ENCODE results near the gene LPP. TPM values are rescaled to one million over a fixed set of nuclear protein-coding genes. Genes with fewer than 3 reads are reported as not detected.
A peak's percentile ranks its signal among the peaks of the same experiment; 100 is the strongest.

The LPP gene
- total and polyA plus RNA-seq, 2 of the 4 experiments (the other 2 are of a cell fraction) = 16.0 to 130 TPM

DNA sequence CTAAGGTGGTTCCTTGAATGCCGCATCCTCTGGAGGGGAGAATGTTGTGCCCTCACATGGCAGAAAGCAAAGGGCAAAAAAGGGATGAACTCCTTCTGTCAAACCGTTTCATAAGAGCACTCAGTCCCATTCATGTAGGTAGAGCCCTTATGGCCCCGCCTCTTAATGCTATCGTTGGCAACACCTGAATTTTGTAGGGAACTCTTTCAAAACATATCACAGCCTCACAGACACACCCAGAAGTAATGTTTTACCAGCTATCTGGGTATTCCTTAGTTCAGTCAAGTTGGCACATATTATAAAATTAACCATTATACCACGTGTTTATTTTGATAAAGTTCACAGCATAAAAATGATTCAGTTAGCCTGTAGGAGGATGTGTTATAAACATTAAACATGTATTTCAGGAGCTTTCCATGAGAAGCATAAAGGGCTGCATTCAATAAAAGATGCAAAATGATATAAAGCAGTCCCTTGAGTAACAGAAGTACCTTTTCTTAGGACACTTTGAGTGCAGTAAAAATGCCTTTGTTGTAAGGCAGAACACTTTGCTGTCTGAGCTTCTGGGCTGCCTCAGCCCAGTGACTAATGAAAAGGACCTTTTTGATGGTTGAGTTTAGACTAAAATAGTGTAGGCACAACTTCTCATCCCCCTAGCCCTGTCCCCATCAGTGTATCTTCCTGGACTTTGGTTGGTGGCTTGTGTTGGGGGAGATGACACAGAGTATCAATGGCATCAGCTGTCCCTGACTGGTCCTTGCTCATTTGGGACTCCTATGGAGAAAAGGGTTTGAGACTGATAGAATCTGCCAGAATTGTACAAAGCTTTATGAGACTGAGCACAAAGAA, 754.3 kb downstream of the LPP start:
- Histone ChIP-seq H4K8ac (ENCODE audit: low read depth in 2 of 2, low read length in 2 of 2) (peak overlapping the region; percentile 5 to 50; a peak in 1 of 4 replicates), H3K4me3 (ENCODE audit: insufficient read depth, low read depth, low read length) (no peak overlapping the region), H2AFZ (replicated peaks; ENCODE audit: low read length, poor library complexity) (no peak overlapping the region), H3K4me2 (ENCODE audit: low read depth, low read length) (peak overlapping the region; percentile 36; the same call in 1 of the 2 replicates), H3K9me3 (ENCODE audit: control insufficient read depth, insufficient read depth, low read length) (no peaks in the 10 kb centered on the region), H3K23ac (ENCODE audit: low read depth, low read length) (peak overlapping the region; percentile 53), H2AK9ac (replicated peaks; ENCODE audit: low read depth, low read length, poor library complexity) (no peak overlapping the region), H3K18ac (ENCODE audit: low read depth, low read length) (peak overlapping the region; percentile 18; the same call in 1 of the 2 replicates), H3K27me3 (ENCODE audit: control insufficient read depth, insufficient read depth, low read length) (no peaks in the 10 kb centered on the region), H3K27ac (ENCODE audit: insufficient read depth, low read length) (no peak overlapping the region; the same call in 1 of the 2 replicates), H3K4ac (ENCODE audit: low read depth, low read length) (peak overlapping the region; percentile 81), H3K36me3 (ENCODE audit: control insufficient read depth, insufficient read depth, low read length) (0 out of 2 replicates have a peak, but pooled peaks cover 2% of the 10 kb centered on the region), H2BK20ac (ENCODE audit: low read depth, low read length) (peak overlapping the region; percentile 70), H4K20me1 (ENCODE audit: insufficient read depth, low read length) (no peaks in the 10 kb centered on the region), H2AK5ac (ENCODE audit: low read depth, low read length) (peak overlapping the region; percentile 44), H4K91ac (ENCODE audit: insufficient read depth, low read depth, low read length) (peak overlapping the region; percentile 43; the same call in 1 of the 2 replicates), H3K9ac (ENCODE audit: low read depth, low read length) (no peak overlapping the region), H2BK5ac (ENCODE audit: low read depth, low read length, poor library complexity, severe bottlenecking) (peak overlapping the region; percentile 10), H3K14ac (replicated peaks; ENCODE audit: low read depth, low read length) (peak overlapping the region; percentile 83), H3K4me1 (ENCODE audit: control insufficient read depth, insufficient read depth, low read length) (peaks cover 17% of the 10 kb centered on the region), H4K5ac (ENCODE audit: low read depth, low read length) (peak overlapping the region; percentile 21; the same call in 1 of the 2 replicates), H3K56ac (ENCODE audit: extremely low read depth, insufficient read depth, low read length) (no peak overlapping the region), H3K79me1 (ENCODE audit: low read depth in 1 of 2, low read length in 2 of 2) (no peaks in the 10 kb centered on the region), H3K9me1 (ENCODE audit: insufficient read depth, low read length) (peaks cover 9% of the 10 kb centered on the region), H2BK15ac (ENCODE audit: low read depth, low read length) (0 out of 3 replicates have a peak overlapping the region, but pooled peaks have one; percentile 6), H2BK120ac (ENCODE audit: low read depth, low read length) (peak overlapping the region; percentile 68)
- TF ChIP-seq, protein P1, sequence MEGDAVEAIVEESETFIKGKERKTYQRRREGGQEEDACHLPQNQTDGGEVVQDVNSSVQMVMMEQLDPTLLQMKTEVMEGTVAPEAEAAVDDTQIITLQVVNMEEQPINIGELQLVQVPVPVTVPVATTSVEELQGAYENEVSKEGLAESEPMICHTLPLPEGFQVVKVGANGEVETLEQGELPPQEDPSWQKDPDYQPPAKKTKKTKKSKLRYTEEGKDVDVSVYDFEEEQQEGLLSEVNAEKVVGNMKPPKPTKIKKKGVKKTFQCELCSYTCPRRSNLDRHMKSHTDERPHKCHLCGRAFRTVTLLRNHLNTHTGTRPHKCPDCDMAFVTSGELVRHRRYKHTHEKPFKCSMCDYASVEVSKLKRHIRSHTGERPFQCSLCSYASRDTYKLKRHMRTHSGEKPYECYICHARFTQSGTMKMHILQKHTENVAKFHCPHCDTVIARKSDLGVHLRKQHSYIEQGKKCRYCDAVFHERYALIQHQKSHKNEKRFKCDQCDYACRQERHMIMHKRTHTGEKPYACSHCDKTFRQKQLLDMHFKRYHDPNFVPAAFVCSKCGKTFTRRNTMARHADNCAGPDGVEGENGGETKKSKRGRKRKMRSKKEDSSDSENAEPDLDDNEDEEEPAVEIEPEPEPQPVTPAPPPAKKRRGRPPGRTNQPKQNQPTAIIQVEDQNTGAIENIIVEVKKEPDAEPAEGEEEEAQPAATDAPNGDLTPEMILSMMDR (conservative IDR thresholded peaks at IDR 0.05; ENCODE audit: low read depth, low read length) = no peak
- TF ChIP-seq RFX5 (IDR thresholded peaks at IDR 0.05; ENCODE audit: low read depth, low read length) = no peak
- no peak for TF ChIP-seq CEBPB (IDR thresholded peaks at IDR 0.05; ENCODE audit: low read depth, low read length)
- no peak for TF ChIP-seq MAFK (IDR thresholded peaks at IDR 0.05; ENCODE audit: low read depth, low read length)
- dilution Hi-C loops (cut with HindIII; ENCODE audit: low sequenced_read_pairs, unreplicated experiment) = no loop called here
- DNase-seq (no peak), ATAC-seq (ENCODE audit: low read depth) (no peak; the same call in 1 of the 2 replicates)
- in situ Hi-C loops (cut with MboI; ENCODE audit: low sequenced_read_pairs) = no loop called here
- WGBS, 2 experiments (ENCODE audit: extremely low coverage in 2 of 2, insufficient read length in 1 of 2) = no CpG with 5 or more reads among the region's 5 CpGs
- POLR2A ChIA-PET (ENCODE audit: unreplicated experiment) = no interaction called here
- BruUV-seq (replicated peaks) = no TSS peak
- CTCF ChIA-PET = no interaction called here
- intact Hi-C loops (cut with micrococcal nuclease) = no loop called here
